AG04449 (cell line): ENCODE results near the gene FNDC11.
"Not testable (repeated sequence)": the region's sequence is repeated elsewhere in the genome, so short reads cannot be mapped to it uniquely, and the experiment has no call there.

ENCODE experiments used
- CTCF ChIA-PET: fragments of 350-600 bp; formaldehyde crosslinking; extraction: SDS; loops from one replicate; lab custom pipeline; 2021; ENCODE audit warnings: antibody characterized with exemption; lab: Yijun Ruan, JAX
- POLR2A ChIA-PET: fragments of 400-600, 350-600 bp; formaldehyde crosslinking; extraction: SDS; loops from one replicate; lab custom pipeline; 2020; ENCODE audit warnings: antibody characterized with exemption, inconsistent platforms; lab: Yijun Ruan, JAX
- DNase-seq: peaks from one replicate; pipeline ENCODE4 v3.0.0-alpha.2; 2010; ENCODE audit warnings: low read depth, low spot score
- H3K4me3 ChIP-seq: 2 replicates; pipeline ENCODE4 v1.5.1; 2011; ENCODE audit warnings: low read depth, mild to moderate bottlenecking, control low read depth, low read length
- TF ChIP-seq, protein P1 (sequence below): IDR thresholded peaks from one replicate; pipeline ENCODE4 v1.5.1; 2011; ENCODE audit warnings: mild to moderate bottlenecking, moderate library complexity, low read length, control low read depth, inconsistent platforms; ENCODE audit not compliant: insufficient read depth; ENCODE audit errors: missing control alignments

FNDC11 gene

DNA sequence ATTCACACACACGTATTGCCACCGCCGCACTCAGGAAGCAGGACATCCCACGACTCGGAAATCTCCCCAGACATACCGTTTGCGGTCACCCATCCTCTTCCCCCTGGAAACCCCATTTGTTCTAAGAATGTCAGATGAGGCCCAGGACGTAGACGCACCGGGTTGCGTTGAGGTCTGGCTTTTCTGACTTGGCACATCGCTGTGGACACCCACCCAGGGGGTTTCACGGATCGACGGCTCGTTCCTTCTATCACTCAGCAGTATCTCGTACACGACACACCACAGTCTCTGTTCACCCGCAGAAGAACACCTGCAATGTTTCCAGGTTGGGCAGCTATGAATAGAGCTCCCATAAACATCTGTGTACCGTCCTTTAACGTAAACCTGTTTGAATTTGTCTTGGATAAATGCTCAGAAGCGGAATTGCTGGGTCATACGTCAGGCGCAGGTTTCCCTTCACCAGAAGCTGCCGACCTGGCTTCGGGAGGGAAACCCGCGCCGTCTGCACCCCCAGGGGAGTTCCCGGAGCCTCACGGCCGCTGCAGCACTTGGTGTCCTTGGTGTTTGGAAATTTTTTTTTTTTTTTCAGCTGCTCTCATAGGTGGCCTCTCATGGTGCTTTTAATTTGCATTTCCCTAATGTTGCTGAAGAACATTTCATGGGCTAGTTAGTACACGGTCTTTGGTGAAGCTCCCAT is 45.7 kb upstream of the FNDC11 start:
- no peak overlapping the region for H3K4me3 ChIP-seq
- TF ChIP-seq, protein P1, sequence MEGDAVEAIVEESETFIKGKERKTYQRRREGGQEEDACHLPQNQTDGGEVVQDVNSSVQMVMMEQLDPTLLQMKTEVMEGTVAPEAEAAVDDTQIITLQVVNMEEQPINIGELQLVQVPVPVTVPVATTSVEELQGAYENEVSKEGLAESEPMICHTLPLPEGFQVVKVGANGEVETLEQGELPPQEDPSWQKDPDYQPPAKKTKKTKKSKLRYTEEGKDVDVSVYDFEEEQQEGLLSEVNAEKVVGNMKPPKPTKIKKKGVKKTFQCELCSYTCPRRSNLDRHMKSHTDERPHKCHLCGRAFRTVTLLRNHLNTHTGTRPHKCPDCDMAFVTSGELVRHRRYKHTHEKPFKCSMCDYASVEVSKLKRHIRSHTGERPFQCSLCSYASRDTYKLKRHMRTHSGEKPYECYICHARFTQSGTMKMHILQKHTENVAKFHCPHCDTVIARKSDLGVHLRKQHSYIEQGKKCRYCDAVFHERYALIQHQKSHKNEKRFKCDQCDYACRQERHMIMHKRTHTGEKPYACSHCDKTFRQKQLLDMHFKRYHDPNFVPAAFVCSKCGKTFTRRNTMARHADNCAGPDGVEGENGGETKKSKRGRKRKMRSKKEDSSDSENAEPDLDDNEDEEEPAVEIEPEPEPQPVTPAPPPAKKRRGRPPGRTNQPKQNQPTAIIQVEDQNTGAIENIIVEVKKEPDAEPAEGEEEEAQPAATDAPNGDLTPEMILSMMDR, result no peak
- POLR2A ChIA-PET, result no interaction called here
- CTCF ChIA-PET, result interaction anchor here (3.3 kb wide), 1 partner anchor 12 kb away, joined by 26 read pairs; no protein-coding TSS in a partner anchor
- DNase-seq, result no peak

- ChIA-PET CTCF (interaction anchor here (3.3 kb wide), 1 partner anchor 13 kb away, joined by 26 read pairs; no protein-coding TSS in a partner anchor), POLR2A (no interaction called here)
- DNase-seq, result no peak
- TF ChIP-seq, protein P1, result no peak
- H3K4me3 ChIP-seq, result no peak overlapping the region
Measured at GRCh38 chr20:63509088-63509564, 44.8 kb upstream of the FNDC11 start.

DNA sequence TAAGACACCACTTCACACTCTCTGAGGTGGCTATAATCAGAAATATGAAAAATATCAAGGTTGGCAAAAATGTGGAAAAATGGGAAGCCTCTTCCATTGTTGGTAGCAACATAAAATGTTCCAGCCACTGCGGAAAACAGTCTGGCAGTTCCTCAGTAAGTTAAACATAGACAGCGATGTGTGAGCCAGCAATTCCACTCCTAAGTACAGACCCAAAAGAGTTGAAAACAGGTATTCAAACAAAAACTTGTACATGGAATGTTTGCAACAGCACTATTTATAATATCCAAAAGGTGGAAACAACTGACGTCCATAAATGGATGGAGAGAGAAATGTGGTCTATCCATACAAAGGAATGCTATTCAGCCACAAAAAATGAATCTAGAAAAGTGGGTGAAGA is 40.8 kb upstream of the FNDC11 start:
- TF ChIP-seq, protein P1, result no peak
- ChIA-PET POLR2A (interaction anchor here (1.5 kb wide), 1 partner anchor 8 kb away, joined by 3 read pairs; no protein-coding TSS in a partner anchor), CTCF (interaction anchor here (0.9 kb wide), 1 partner anchor 17 kb away, joined by 3 read pairs; no protein-coding TSS in a partner anchor)
- H3K4me3 ChIP-seq, result no peak overlapping the region
- DNase-seq, result no peak

GRCh38 chr20:63514520-63514919 is 39.4 kb upstream of the FNDC11 start:
- H3K4me3 ChIP-seq, POLR2A ChIA-PET, CTCF ChIA-PET, DNase-seq: not testable (repeated sequence)

DNA sequence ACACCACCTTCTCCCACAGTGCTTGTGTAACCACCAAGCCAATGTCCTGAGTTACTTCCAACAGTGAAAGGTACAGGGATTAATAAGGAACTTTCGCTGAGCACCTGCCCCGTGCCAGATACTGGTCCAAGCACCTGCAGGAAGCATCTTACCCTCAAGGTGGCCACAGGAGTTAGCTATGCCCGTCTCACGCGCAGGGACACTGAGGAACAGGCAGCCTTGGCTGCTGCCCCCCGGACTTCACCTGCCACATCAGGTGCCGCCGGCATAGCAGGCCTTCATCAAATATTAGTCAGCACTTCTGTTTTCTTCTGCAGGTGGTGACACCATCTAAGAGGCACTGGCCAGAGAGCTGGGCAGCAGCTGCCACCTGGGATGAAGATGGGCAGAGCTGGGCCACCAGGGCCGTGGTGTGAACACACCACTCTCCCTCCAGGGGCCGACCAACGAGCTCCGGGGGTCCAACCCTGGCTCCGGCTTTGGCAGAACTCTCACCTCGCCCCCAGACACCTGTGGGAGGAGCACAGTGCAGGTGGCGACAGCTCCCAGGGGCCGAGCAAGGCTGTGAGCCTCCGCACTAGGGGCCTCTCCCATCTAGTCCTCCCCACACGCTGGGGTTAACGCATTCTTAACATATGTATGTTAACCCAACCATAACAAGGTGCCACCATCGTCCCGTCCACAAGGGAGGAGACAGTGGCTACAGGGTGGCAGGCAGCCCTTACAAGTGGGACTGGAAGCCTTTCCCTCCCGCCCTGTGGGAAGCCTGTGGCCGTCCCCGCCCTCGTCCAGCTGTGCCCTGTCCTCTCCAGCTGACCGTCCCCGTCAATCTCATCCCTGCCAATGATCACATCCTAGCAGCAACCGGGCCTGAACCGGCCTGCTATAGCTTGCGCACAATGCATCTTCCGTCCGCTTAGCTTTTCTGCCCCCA is 36.3 kb upstream of the FNDC11 start:
- no peak overlapping the region for H3K4me3 ChIP-seq
- no peak for DNase-seq
- ChIA-PET CTCF (interaction anchor here (0.8 to 5.0 kb wide), 2 partner anchors 20 to 21 kb away, joined by 4 to 26 read pairs; partner anchors contain the start of gene PTK6), POLR2A (no interaction called here)
- TF ChIP-seq, protein P1, result no peak

- CTCF ChIA-PET, result interaction anchor here (0.8 to 5.0 kb wide), 2 partner anchors 19 to 22 kb away, joined by 4 to 26 read pairs; partner anchors contain the start of gene PTK6
- TF ChIP-seq, protein P1, result no peak
- H3K4me3 ChIP-seq, result no peak overlapping the region
- DNase-seq, result no peak
- POLR2A ChIA-PET, result no interaction called here
Measured at GRCh38 chr20:63518351-63518861, 35.6 kb upstream of the FNDC11 start.
